GM23338 (cell line): ENCODE results near the gene KCNH4. TPM values are rescaled to one million over a fixed set of nuclear protein-coding genes. Genes with fewer than 3 reads are reported as not detected.

Experiments used
- ETS1 ChIP-seq: IDR thresholded peaks from 2 replicates; pipeline ENCODE4 v1.6.1; 2016; ENCODE audit warnings: antibody characterized with exemption
- EZH2 ChIP-seq: fragments of 200-600 bp; sonication (generic); IDR thresholded peaks from one replicate; pipeline ENCODE4 v1.8.0; 2017; ENCODE audit warnings: antibody characterized with exemption, mild to moderate bottlenecking, low read depth; ENCODE audit not compliant: unreplicated experiment
- EZH2phosphoT487 ChIP-seq: fragments of 200-600 bp; sonication (generic); IDR thresholded peaks from one replicate; pipeline ENCODE4 v1.8.1; 2018; ENCODE audit warnings: antibody characterized with exemption; ENCODE audit not compliant: unreplicated experiment
- JUNB ChIP-seq: IDR thresholded peaks from one replicate; pipeline ENCODE4 v1.6.1; 2016; ENCODE audit warnings: antibody characterized with exemption; ENCODE audit not compliant: unreplicated experiment
- NANOG ChIP-seq: IDR thresholded peaks from 2 replicates; pipeline ENCODE4 v1.6.1; 2016; ENCODE audit warnings: antibody characterized with exemption, borderline replicate concordance
- POLR2AphosphoS5 ChIP-seq: IDR thresholded peaks from 2 replicates; pipeline ENCODE4 v1.6.1; 2016; ENCODE audit warnings: antibody characterized with exemption, low read depth
- REST ChIP-seq: IDR thresholded peaks from one replicate; pipeline ENCODE4 v1.6.1; 2018; ENCODE audit warnings: antibody characterized with exemption; ENCODE audit not compliant: unreplicated experiment
- STAT1 ChIP-seq: IDR thresholded peaks from one replicate; pipeline ENCODE4 v1.6.1; 2016; ENCODE audit warnings: antibody characterized with exemption; ENCODE audit not compliant: unreplicated experiment
- ZNF114 ChIP-seq: fragments of 250-450 bp; sonication (Bioruptor Pico); IDR thresholded peaks from 2 replicates; pipeline ENCODE4 v1.5.0; 2020; ENCODE audit warnings: mild to moderate bottlenecking, moderate library complexity
- ZNF462 ChIP-seq: fragments of 250-450 bp; sonication (Bioruptor Pico); IDR thresholded peaks from 2 replicates; pipeline ENCODE4 v1.5.0; 2020; ENCODE audit warnings: mild to moderate bottlenecking, moderate library complexity
- polyA plus RNA-seq: library from polyadenylated mRNA; unstranded; fragments of >200 nt; fragmentation: Nextera tagmentation; extraction: Ambion mirVana; gene quantifications from 2 replicates; pipeline ENCODE4 v1.2.1, GENCODE V29; 2016
- total RNA-seq: library from RNA; depleted of rRNA; stranded (reverse); fragments of >200 nt; shearing (Covaris generic); gene quantifications from 2 replicates; pipeline ENCODE4 v1.2.3, GENCODE V29; 2014

KCNH4 gene
- total and polyA plus RNA-seq, 2 experiments from 2014 or later: 0.08 to 0.49 TPM

DNA sequence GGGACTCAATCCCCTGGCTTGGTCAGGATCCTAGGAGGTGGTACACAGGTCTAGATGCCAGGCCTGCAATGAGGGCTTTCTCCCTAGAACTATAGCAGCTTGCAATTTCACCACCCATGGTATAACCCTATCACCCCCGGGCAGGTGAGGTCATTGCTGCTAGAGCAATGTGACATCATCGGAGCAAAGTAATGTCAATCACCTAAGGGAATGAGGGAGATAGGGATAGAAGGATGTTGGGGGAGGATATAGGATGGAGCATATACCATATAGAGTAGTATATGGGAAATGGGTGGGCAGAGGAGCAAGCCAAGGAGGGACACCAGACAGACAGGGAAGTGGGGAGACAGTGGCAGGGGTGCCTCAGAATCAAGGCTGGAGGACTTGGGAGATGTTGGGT lies 3.3 kb downstream of the KCNH4 start (continued):
- TF ChIP-seq ZNF462 (no peak), POLR2AphosphoS5 (no peak), REST (no peak), EZH2phosphoT487 (no peak), JUNB (no peak), STAT1 (no peak), EZH2 (no peak), ZNF114 (no peak), ETS1 (no peak), NANOG (no peak)
